HG03095 (cell line): ENCODE data around the gene ICAM3.
"Not testable (repeated sequence)": the region's sequence is repeated elsewhere in the genome, so short reads cannot be mapped to it uniquely, and the experiment has no call there.

Source experiments
- ATAC-seq: cut with Tn5 transposase; IDR thresholded peaks from one replicate; pipeline ENCODE4 v1.9.1; 2021; ENCODE audit warnings: moderate library complexity; ENCODE audit not compliant: unreplicated experiment

Gene ICAM3

DNA sequence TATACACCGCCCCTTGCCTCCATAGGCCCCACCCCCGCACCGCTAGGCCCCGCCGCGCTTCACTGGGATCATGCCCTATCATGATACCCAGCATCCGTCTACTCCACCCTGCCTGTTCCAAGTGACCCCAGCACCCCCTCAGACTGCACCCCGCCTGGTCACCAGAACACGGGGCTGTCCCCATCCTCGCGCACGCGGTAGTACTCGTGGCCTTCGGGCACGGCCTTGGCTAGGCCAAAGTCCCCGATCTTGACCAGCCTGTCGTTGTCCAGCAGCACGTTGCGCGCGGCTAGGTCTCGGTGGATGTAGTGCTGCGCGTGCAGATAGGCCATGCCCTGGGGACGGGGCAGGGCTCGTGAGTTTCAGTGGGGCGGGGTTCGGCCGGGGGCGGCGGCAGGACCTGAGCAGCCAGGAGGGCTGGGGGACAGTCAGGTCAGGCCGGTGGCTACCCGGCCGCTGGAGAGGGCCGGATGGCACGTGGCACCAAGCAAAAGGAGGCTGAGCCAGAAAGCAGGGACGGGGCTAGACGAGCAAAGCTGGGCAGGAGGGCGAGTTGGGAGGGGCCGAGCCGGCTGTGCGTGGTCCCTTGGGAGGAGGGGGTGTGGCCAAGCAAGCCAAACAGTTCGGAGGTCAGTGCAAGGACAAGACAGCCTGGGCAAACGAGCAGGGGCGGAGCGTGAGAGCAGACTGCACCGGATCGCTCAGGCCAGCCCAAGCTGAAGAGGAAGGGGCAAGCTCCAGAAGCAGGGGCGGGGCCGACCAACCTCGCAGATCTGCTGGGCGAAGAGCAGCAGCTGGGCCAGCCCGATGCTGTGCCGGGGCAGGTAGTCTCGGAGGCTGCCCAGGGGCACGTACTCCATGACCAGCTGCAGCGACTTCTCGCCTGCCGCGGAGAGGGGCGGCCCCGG, 13.6 kb upstream of the ICAM3 start:
- no peak for ATAC-seq

- ATAC-seq, result no peak
Measured at GRCh38 chr19:10346509-10346908, 7.1 kb upstream of the ICAM3 start.

DNA sequence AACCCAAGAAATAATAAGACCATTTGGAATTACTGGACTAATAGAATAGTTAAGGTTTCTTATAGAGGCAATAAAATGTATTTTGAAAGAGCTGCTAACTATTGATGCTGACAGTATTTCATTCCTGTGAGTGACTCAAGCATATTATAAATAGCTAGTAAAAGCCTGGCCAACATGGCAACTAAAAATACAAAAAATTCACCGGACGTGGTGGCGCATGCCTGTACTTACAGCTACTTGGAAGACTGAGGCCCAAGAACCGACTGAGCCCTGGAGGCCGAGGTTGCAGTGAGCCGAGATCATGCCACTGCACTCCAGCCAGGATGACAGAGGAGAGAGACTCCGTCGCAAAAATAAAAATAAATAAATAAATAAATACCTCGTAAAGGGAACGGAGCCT, 5.4 kb upstream of the ICAM3 start:
- no peak for ATAC-seq

DNA sequence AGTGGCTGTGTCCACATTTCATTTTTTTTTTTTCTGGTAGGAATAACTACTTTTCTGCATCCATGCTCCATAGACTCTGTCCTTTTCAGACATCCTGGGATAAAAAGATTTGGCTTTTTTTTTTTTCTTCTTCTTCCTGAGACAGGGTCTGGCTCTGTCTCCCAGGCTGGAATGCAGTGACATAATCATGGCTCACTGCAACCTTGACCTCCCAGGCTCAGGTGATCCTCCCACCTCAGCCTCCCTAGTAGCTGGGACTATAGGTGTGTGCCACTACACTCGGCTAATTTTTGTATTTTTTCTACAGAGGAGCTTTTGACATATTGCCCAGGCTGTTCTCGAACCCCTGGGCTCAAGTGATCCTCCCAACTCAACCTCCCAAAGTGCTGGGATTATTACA, 4.1 kb upstream of the ICAM3 start:
- ATAC-seq, result no peak

DNA sequence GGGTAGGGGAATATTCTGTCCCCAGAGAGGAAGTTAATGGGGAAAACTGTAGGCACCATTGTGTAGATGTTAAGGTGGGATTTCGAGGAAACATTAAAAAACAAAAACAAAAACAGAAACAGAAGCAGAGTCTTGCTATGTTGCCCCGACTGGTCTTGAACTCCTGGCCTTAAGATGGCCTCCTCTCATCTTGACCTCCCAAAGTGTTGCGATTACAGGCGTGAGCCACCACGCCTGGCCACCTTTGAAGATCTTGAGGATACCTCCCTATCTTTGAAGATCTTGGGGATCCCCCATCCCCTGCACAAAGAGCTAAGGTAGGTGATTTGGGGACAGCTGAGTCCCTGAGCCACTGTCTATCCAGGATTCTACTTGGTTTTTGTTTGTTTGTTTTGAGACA, 553 bp upstream of the ICAM3 start:
- no peak for ATAC-seq

DNA sequence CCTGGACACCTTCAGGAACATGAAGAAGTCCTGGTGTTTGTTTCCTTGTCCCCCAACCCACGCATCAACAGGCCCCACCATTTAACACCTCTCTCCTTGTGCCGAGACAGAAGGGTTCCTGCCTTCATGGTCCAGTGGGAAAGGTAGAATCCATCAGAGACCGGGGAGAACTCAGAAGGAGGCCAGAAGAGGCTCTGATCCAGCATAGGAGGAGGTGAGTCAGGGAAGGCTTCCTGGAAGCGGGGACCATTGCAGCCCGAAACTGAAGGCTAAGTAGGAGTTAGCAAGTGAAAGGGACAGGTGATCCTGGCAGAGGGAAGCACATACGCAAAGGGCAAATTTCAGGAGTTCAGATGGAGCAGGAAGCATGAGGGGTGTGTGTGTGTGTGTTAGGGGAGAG, 484 bp downstream of the ICAM3 start:
- ATAC-seq, result no peak

- ATAC-seq, result not testable (repeated sequence)
Measured at GRCh38 chr19:10336725-10337124, 2.7 kb downstream of the ICAM3 start.

GRCh38 chr19:10335352-10335985, 4.0 kb downstream of the ICAM3 start:
- no peak for ATAC-seq

- no peak for ATAC-seq
Measured at GRCh38 chr19:10334588-10335351, 4.7 kb downstream of the ICAM3 start.

GRCh38 chr19:10333758-10334587, 5.5 kb downstream of the ICAM3 start:
- ATAC-seq, result no peak

DNA sequence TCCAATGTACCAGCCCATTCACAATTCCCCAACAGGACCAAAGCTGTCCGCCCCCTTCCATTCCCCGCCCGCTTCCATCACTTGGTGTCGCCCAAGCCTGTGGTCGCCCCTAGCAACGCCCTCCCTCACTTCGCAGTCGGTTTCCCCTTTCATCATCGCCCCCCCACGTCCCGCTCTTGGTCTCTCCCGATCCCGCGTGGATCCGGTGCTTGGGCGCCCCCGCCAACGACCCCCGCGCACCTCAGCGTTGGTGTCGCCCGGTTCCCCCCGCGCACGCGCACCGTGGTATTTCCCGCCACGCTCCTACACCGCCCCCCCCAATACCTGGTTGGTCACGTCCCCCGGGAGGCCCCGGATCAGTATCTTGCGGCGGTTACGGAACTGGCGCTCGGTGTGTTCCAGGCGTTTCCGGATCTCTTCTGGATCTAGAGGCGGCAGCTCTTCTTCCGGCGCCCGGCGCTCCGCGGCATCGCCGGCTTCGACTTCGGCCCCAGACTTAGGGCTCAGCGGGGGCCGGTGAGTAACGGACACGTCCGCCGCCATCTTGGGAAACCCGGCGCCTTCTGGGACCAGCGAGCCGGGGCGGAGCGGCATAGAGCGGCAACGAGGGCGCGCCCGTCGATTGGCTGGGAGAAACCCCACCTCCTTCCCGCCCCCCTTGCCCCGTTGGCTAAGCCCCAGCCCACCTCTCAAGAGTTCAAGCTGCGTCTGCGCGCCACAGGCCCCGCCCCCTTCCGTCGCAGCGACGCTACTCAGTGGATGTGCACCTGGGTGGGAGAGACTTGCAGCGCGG, 6.3 kb downstream of the ICAM3 start, which contains the start of gene RAVER1:
RAVER1 (minus strand) TSS at position 565 of the 793 bp plus-strand sequence; CDS start at position 543, 22 bp downstream.
- peak; percentile 71 for ATAC-seq

DNA sequence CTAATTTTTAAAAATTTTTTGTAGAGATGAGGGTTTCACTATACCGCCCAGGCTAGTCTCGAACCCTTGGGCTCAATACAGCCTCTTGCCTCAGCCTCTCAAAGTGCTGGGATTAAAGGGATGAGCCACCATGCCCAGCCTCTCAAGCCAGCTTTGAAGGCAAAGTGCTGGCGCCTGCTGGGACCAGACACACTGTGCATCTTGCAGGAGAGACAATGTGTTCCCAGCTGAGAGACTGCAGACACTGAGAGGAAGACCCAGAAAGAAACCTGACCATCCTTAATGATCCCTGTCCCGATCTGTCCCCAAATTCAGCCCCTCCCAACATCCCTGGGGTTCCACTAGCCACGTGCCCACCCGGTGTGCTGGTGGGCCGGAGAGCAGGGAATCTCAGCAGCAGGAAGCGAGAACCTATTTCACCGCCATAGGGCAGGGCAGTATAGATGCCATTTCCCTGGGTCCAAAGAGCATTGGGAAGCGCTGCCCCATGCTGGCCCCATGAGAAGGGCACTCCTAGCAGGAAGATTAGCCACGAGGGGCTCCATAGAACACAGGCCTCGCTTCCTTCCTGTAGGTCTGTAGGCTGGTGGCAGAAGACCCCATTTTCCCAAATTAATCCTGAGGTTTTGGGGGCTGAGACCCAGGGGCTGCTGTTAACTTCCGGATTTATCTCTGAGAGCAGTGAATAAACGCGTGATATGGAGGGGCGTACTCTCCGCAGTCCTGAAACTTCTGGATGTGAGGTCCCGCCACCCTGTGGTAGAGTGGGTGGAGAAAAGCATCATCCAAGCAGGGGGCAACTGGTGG, 7.1 kb downstream of the ICAM3 start:
- ATAC-seq, result no peak

GRCh38 chr19:10329555-10329954, 9.9 kb downstream of the ICAM3 start:
- no peak for ATAC-seq

- ATAC-seq, result no peak
Measured at GRCh38 chr19:10328558-10329429, 10.6 kb downstream of the ICAM3 start.

- no peak for ATAC-seq
Measured at GRCh38 chr19:10327793-10328192, 11.6 kb downstream of the ICAM3 start.

- ATAC-seq, result no peak
Measured at GRCh38 chr19:10325732-10326131, 13.7 kb downstream of the ICAM3 start.

GRCh38 chr19:10321874-10322835, 17.3 kb downstream of the ICAM3 start:
- ATAC-seq, result no peak
